Ascending aorta (tissue), 2 donors: ENCODE data around the gene LRRC45. TPM values are rescaled to one million over a fixed set of nuclear protein-coding genes. Genes with fewer than 3 reads are reported as not detected.
A peak's percentile ranks its signal among the peaks of the same experiment; 100 is the strongest.

Experiments
- DNase-seq, 2 donors: peaks; one replicate each; pipeline ENCODE4 v3.0.0-alpha.2; 2019; ENCODE audit warnings: low spot score in 2 of 2
- H3K27ac ChIP-seq, 2 donors: fragments of 200-600 bp; sonication (generic); one replicate each; pipeline ENCODE4 v1.5.1; 2016 to 2017; ENCODE audit warnings: mild to moderate bottlenecking in 1 of 2
- H3K27me3 ChIP-seq: fragments of 200-600 bp; sonication (generic); one replicate; pipeline ENCODE4 v1.5.1; 2017
- H3K36me3 ChIP-seq, 2 donors: fragments of 200-600 bp; sonication (generic); one replicate each; pipeline ENCODE4 v1.5.1; 2016
- H3K4me1 ChIP-seq, 2 donors: fragments of 200-600 bp; sonication (generic); one replicate each; pipeline ENCODE4 v1.5.1; 2016 to 2017; ENCODE audit warnings: mild to moderate bottlenecking in 1 of 2
- H3K4me3 ChIP-seq, 2 donors: fragments of 200-600 bp; sonication (generic); one replicate each; pipeline ENCODE4 v1.5.1; 2016 to 2017; ENCODE audit warnings: mild to moderate bottlenecking in 1 of 2
- H3K9me3 ChIP-seq, 2 donors: fragments of 200-600 bp; sonication (generic); one replicate each; pipeline ENCODE4 v1.5.1; 2016
- CTCF ChIP-seq, 3 experiments: fragments of 200-600 bp in 2 of 3; fragments of 450-650 bp in 1 of 3; sonication (generic) in 2 of 3; IDR thresholded peaks; one replicate each; pipeline ENCODE4 v1.5.1; 2016 to 2019; ENCODE audit warnings: antibody characterized with exemption in 3 of 3, mild to moderate bottlenecking in 1 of 3, moderate library complexity in 1 of 3
- intact Hi-C: fragments of 100-400 bp; cut with DNase I; formaldehyde crosslinking; loops from one replicate; pipeline ENCODE4 v1.15.1; 2023
- total RNA-seq: library from RNA; depleted of rRNA; stranded (reverse); fragments of >200 nt; gene quantifications from one replicate; pipeline ENCODE4 v1.1.0, GENCODE V29; 2016

Gene LRRC45
- total RNA-seq, 1 donor from 2014 or later: 2.0 TPM

GRCh38 chr17:82030470-82031302 is 7.6 kb downstream of the LRRC45 start:
- peak; percentile 92 to 98 (median 95) for TF ChIP-seq CTCF (IDR thresholded peaks at IDR 0.05)
- H3K27ac ChIP-seq: no peak overlapping the region

GRCh38 chr17:82031303-82031884 is 8.3 kb downstream of the LRRC45 start, which contains the start of gene RAC3:
Gene RAC3, plus strand, starts transcription at chr17:82031678. Its CDS starts 84 bp downstream, at chr17:82031762.
- TF ChIP-seq CTCF (IDR thresholded peaks at IDR 0.05): no peak
- H3K9me3 ChIP-seq: no peaks in the 10 kb centered on the region
- peaks cover 16 to 24% of the 10 kb centered on the region in 2 donors for H3K4me1 ChIP-seq
- peaks cover 8% of the 10 kb centered on the region for H3K27me3 ChIP-seq
- no peak for DNase-seq
- no peak within 1 kb of the TSS for H3K27ac ChIP-seq
- peak within 1 kb of the TSS; percentile 52 to 71 for H3K4me3 ChIP-seq
- H3K36me3 ChIP-seq: no peaks in the 10 kb centered on the region
- intact Hi-C loops: no loop called here

More at GRCh38 chr17:82030470-82031302, 7.6 kb downstream of the LRRC45 start:
- peak overlapping the region; percentile 52 to 71 for H3K4me3 ChIP-seq
- DNase-seq: peak in 1 of 2 donors; percentile 82
- H3K36me3 ChIP-seq: no peaks in the 10 kb centered on the region
- H3K9me3 ChIP-seq: no peaks in the 10 kb centered on the region
- H3K27me3 ChIP-seq: peaks cover 8% of the 10 kb centered on the region
- intact Hi-C loops: loop anchor here (1.0 kb wide), 1 partner anchor 124 kb away; no protein-coding TSS in a partner anchor
- H3K4me1 ChIP-seq: peaks cover 10 to 18% of the 10 kb centered on the region in 2 donors

- Histone ChIP-seq H3K9me3 (no peaks in the 10 kb centered on the region), H3K36me3 (no peaks in the 10 kb centered on the region), H3K27me3 (peaks cover 8% of the 10 kb centered on the region), H3K4me1 (peaks cover 21 to 30% of the 10 kb centered on the region in 2 donors), H3K4me3 (peak overlapping the region; percentile 14 to 45), H3K27ac (no peak overlapping the region)
- DNase-seq: no peak
- TF ChIP-seq CTCF (IDR thresholded peaks at IDR 0.05): no peak
- intact Hi-C loops: no loop called here
Measured at GRCh38 chr17:82031885-82032627, 9.0 kb downstream of the LRRC45 start.

- no peak for TF ChIP-seq CTCF (IDR thresholded peaks at IDR 0.05)
- Histone ChIP-seq H3K27ac (no peak overlapping the region), H3K4me3 (no peak overlapping the region), H3K4me1 (peaks cover 21 to 34% of the 10 kb centered on the region in 2 donors), H3K9me3 (no peaks in the 10 kb centered on the region), H3K27me3 (peaks cover 8% of the 10 kb centered on the region), H3K36me3 (no peaks in the 10 kb centered on the region)
- intact Hi-C loops: no loop called here
- no peak for DNase-seq
Measured at GRCh38 chr17:82033359-82034085, 10.4 kb downstream of the LRRC45 start.
